Measurements from ENCODE around the gene ANO1. TPM values are rescaled to one million over a fixed set of nuclear protein-coding genes. Genes with fewer than 3 reads are reported as not detected.

The ANO1 gene
- total RNA-seq, 1 experiment from 2014 or later = 17.8 TPM

- no peak overlapping the region for H3K27ac Mint-ChIP-seq (ENCODE audit: unreplicated experiment)
- intact Hi-C loops (cut with micrococcal nuclease; ENCODE audit: unreplicated experiment) = no loop called here
- no TSS peak for BruUV-seq (replicated peaks)
- H3K4me1 Mint-ChIP-seq (ENCODE audit: low read depth, unreplicated experiment) = peaks cover 8% of the 10 kb centered on the region
- CTCF ChIA-PET = no interaction called here
- no peak for DNase-seq
- H3K9me3 Mint-ChIP-seq (ENCODE audit: low read depth, unreplicated experiment) = no peaks in the 10 kb centered on the region
- H3K36me3 Mint-ChIP-seq (ENCODE audit: insufficient read depth, unreplicated experiment) = no peaks in the 10 kb centered on the region
- no peak overlapping the region for H3K4me3 Mint-ChIP-seq (ENCODE audit: low read depth, unreplicated experiment)
- H3K27me3 Mint-ChIP-seq (ENCODE audit: unreplicated experiment) = no peaks in the 10 kb centered on the region
- no peak for TF ChIP-seq CTCF (IDR thresholded peaks at IDR 0.05; ENCODE audit: unreplicated experiment)
Measured at GRCh38 chr11:70186936-70187335, 108.8 kb downstream of the ANO1 start.

- Mint-ChIP-seq H3K27me3 (ENCODE audit: unreplicated experiment) (no peaks in the 10 kb centered on the region), H3K36me3 (ENCODE audit: insufficient read depth, unreplicated experiment) (no peaks in the 10 kb centered on the region), H3K4me1 (ENCODE audit: low read depth, unreplicated experiment) (peaks cover 8% of the 10 kb centered on the region), H3K27ac (ENCODE audit: unreplicated experiment) (no peak overlapping the region), H3K9me3 (ENCODE audit: low read depth, unreplicated experiment) (no peaks in the 10 kb centered on the region), H3K4me3 (ENCODE audit: low read depth, unreplicated experiment) (no peak overlapping the region)
- intact Hi-C loops (cut with micrococcal nuclease; ENCODE audit: unreplicated experiment) = no loop called here
- no peak for TF ChIP-seq CTCF (IDR thresholded peaks at IDR 0.05; ENCODE audit: unreplicated experiment)
- CTCF ChIA-PET = no interaction called here
- no TSS peak for BruUV-seq (replicated peaks)
- DNase-seq = no peak
Measured at GRCh38 chr11:70187771-70188170, 109.7 kb downstream of the ANO1 start.

- no TSS peak for BruUV-seq (replicated peaks)
- peaks cover 8% of the 10 kb centered on the region for H3K4me1 Mint-ChIP-seq (ENCODE audit: low read depth, unreplicated experiment)
- DNase-seq = no peak
- no peak for TF ChIP-seq CTCF (IDR thresholded peaks at IDR 0.05; ENCODE audit: unreplicated experiment)
- no peak overlapping the region for H3K4me3 Mint-ChIP-seq (ENCODE audit: low read depth, unreplicated experiment)
- H3K36me3 Mint-ChIP-seq (ENCODE audit: insufficient read depth, unreplicated experiment) = no peaks in the 10 kb centered on the region
- no peaks in the 10 kb centered on the region for H3K27me3 Mint-ChIP-seq (ENCODE audit: unreplicated experiment)
- intact Hi-C loops (cut with micrococcal nuclease; ENCODE audit: unreplicated experiment) = loop anchor here (2.0 to 10.0 kb wide), 3 partner anchors 105 to 502 kb away; no protein-coding TSS in a partner anchor
- H3K9me3 Mint-ChIP-seq (ENCODE audit: low read depth, unreplicated experiment) = no peaks in the 10 kb centered on the region
- H3K27ac Mint-ChIP-seq (ENCODE audit: unreplicated experiment) = no peak overlapping the region
- CTCF ChIA-PET = no interaction called here
Measured at GRCh38 chr11:70189622-70190021, 111.5 kb downstream of the ANO1 start.

- DNase-seq = peak; percentile 93
- H3K9me3 Mint-ChIP-seq (ENCODE audit: low read depth, unreplicated experiment) = no peaks in the 10 kb centered on the region
- peak; percentile 94 for TF ChIP-seq CTCF (IDR thresholded peaks at IDR 0.05; ENCODE audit: unreplicated experiment)
- H3K4me3 Mint-ChIP-seq (ENCODE audit: low read depth, unreplicated experiment) = no peak overlapping the region
- BruUV-seq (replicated peaks) = no TSS peak
- no peak overlapping the region for H3K27ac Mint-ChIP-seq (ENCODE audit: unreplicated experiment)
- intact Hi-C loops (cut with micrococcal nuclease; ENCODE audit: unreplicated experiment) = loop anchor here (2.0 to 10.0 kb wide), 3 partner anchors 107 to 504 kb away; no protein-coding TSS in a partner anchor
- peaks cover 8% of the 10 kb centered on the region for H3K4me1 Mint-ChIP-seq (ENCODE audit: low read depth, unreplicated experiment)
- no peaks in the 10 kb centered on the region for H3K27me3 Mint-ChIP-seq (ENCODE audit: unreplicated experiment)
- CTCF ChIA-PET = interaction anchor here (0.7 to 1.3 kb wide), 7 partner anchors 9 to 318 kb away, joined by 3 to 6 read pairs (median 4); no protein-coding TSS in a partner anchor
- H3K36me3 Mint-ChIP-seq (ENCODE audit: insufficient read depth, unreplicated experiment) = no peaks in the 10 kb centered on the region
Measured at GRCh38 chr11:70191495-70192140, 113.5 kb downstream of the ANO1 start.
